HepG2 (cell line): ENCODE results near the gene NNMT.
"Not testable (repeated sequence)": the region's sequence is repeated elsewhere in the genome, so short reads cannot be mapped to it uniquely, and the experiment has no call there.

Source experiments
- RAD21 ChIP-seq: fragments of 450-650 bp; formaldehyde crosslinking; IDR thresholded peaks from 2 replicates; pipeline ENCODE4 v1.5.0; 2020; ENCODE audit warnings: mild to moderate bottlenecking
- TF ChIP-seq, protein P1 (sequence below): sonication (generic); formaldehyde crosslinking; IDR thresholded peaks from 2 replicates; pipeline ENCODE4 v1.9.0; 2021; ENCODE audit warnings: missing genetic modification reagents, borderline replicate concordance

DNA sequence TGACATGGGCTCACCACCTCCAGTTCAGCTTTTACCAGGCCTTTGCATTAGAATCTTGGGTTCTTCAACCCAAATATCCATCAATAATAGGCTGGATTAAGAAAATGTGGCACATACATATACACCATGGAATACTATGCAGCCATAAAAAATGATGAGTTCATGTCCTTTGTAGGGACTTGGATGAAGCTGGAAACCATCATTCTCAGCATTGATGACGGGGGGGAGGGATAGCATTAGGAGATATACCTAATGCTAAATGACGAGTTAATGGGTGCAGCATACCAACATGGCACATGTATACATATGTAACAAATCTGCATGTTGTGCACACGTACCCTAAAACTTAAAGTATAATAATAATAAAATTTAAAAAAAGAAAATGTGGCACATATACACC is 45.5 kb downstream of the NNMT start:
- TF ChIP-seq RAD21 (CRISPR knock-in tag), result not testable (repeated sequence)
- TF ChIP-seq, protein P1, sequence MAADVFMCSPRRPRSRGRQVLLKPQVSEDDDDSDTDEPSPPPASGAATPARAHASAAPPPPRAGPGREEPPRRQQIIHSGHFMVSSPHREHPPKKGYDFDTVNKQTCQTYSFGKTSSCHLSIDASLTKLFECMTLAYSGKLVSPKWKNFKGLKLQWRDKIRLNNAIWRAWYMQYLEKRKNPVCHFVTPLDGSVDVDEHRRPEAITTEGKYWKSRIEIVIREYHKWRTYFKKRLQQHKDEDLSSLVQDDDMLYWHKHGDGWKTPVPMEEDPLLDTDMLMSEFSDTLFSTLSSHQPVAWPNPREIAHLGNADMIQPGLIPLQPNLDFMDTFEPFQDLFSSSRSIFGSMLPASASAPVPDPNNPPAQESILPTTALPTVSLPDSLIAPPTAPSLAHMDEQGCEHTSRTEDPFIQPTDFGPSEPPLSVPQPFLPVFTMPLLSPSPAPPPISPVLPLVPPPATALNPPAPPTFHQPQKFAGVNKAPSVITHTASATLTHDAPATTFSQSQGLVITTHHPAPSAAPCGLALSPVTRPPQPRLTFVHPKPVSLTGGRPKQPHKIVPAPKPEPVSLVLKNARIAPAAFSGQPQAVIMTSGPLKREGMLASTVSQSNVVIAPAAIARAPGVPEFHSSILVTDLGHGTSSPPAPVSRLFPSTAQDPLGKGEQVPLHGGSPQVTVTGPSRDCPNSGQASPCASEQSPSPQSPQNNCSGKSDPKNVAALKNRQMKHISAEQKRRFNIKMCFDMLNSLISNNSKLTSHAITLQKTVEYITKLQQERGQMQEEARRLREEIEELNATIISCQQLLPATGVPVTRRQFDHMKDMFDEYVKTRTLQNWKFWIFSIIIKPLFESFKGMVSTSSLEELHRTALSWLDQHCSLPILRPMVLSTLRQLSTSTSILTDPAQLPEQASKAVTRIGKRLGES (CRISPR knock-in tag), result not testable (repeated sequence)
